GM21526 (cell line): Measurements from ENCODE around the gene TGFBR3L.
"Not testable (repeated sequence)": the region's sequence is repeated elsewhere in the genome, so short reads cannot be mapped to it uniquely, and the experiment has no call there.

ENCODE experiments used
- ATAC-seq: cut with Tn5 transposase; IDR thresholded peaks from one replicate; pipeline ENCODE4 v1.9.1; 2021; ENCODE audit warnings: moderate library complexity; ENCODE audit not compliant: unreplicated experiment, low FRiP score

Gene TGFBR3L

GRCh38 chr19:7947939-7948338 lies 33.3 kb downstream of the TGFBR3L start:
- ATAC-seq = no peak

GRCh38 chr19:7953060-7953459 lies 38.4 kb downstream of the TGFBR3L start:
- ATAC-seq = no peak

GRCh38 chr19:7953576-7953975 lies 38.9 kb downstream of the TGFBR3L start:
- ATAC-seq = no peak

DNA sequence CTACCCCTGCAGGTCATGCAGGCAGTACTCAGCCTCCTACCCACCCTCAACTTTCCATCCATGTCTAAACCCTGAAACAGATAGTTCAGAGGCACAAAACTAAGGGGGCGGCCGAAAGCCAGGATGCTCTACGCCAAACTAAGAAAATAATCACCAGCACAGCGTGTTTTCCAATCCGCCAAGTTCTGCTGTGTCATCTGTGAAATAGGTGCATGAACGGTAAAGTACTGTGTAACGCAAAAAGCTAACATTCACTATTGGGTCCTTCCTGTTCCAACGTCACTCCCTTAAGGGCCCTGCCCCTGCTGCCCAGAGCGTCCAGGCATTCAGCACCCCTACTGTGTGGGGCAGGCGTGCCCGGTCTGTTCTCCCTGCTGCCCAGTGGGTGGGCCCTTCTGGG lies 41.1 kb downstream of the TGFBR3L start:
- ATAC-seq = no peak

DNA sequence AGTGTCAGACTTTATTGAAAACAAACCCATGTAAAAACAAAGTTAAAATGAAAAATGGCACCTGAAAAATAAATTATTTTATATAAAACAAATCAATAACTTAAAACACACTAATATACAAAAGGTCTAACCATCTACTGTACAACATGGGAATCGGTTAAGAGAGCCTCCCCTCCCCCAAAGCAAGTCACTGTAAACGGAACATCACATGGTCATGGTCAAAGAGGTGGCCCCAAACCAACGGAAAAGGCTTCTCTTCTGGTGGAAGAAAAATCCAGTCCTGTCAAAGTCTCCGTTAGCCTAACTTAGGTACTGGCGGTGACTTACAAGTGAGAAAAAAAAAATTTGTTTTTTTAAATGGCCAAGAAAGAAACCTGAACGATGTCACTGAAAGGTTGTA lies 44.6 kb downstream of the TGFBR3L start:
- ATAC-seq = no peak

- not testable (repeated sequence) for ATAC-seq
Measured at GRCh38 chr19:7961082-7961481, 46.5 kb downstream of the TGFBR3L start.

DNA sequence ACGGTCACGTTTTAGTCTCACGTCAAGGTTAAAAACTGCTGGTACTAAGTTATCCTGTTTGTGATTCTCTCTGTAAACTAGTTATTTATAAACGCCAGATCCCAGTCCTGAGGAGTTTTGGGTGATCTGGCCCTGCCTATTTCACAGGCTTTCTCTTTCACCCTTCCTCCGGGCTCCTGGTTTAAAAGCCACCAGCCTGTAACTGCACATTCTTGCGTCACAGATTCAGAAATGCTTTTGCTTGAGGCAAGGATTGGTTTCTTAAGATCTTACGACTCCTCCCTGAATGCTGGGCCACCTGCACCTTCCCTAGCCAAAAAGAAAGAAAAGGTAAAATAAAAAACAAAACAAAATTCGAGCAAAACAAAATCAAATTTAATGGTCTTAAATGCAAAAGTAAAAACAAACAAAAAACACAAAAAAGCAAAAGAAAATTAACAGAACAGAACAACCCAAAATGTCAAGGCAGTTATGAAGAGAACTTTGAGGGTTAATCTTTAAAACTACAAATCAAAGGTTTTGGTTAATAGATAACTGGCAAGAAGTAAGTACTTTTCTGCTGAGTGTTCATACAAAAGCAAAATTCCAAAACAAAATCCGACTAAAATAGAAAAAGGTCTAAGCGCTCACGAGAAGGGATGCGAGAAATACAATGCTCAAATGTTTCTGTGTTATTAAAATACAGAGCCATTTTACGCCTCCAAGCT lies 47.4 kb downstream of the TGFBR3L start:
- ATAC-seq = no peak

GRCh38 chr19:7962644-7963268 lies 48.1 kb downstream of the TGFBR3L start:
- ATAC-seq = no peak

- no peak for ATAC-seq
Measured at GRCh38 chr19:7963566-7963965, 48.9 kb downstream of the TGFBR3L start.

GRCh38 chr19:7965259-7965841 lies 50.7 kb downstream of the TGFBR3L start:
- ATAC-seq = no peak

- ATAC-seq = no peak
Measured at GRCh38 chr19:7965921-7966665, 51.5 kb downstream of the TGFBR3L start.

- no peak for ATAC-seq
Measured at GRCh38 chr19:7968008-7968795, 53.6 kb downstream of the TGFBR3L start.
